Retinal pigment epithelial cell (primary cell): Measurements from ENCODE around the gene PICALM.

ENCODE experiments used
- DNase-seq: peaks from one replicate; pipeline ENCODE4 v3.0.0-alpha.2; 2010; ENCODE audit warnings: low read depth
- H3K4me3 ChIP-seq: 2 replicates; pipeline ENCODE4 v1.5.1; 2011; ENCODE audit warnings: mild to moderate bottlenecking, low read length, control low read depth, moderate library complexity
- TF ChIP-seq, protein P1 (sequence below): conservative IDR thresholded peaks from 2 replicates; pipeline ENCODE4 v1.5.1; 2011; ENCODE audit warnings: low read depth, low read length, control low read depth, inconsistent platforms

PICALM gene, protein sequence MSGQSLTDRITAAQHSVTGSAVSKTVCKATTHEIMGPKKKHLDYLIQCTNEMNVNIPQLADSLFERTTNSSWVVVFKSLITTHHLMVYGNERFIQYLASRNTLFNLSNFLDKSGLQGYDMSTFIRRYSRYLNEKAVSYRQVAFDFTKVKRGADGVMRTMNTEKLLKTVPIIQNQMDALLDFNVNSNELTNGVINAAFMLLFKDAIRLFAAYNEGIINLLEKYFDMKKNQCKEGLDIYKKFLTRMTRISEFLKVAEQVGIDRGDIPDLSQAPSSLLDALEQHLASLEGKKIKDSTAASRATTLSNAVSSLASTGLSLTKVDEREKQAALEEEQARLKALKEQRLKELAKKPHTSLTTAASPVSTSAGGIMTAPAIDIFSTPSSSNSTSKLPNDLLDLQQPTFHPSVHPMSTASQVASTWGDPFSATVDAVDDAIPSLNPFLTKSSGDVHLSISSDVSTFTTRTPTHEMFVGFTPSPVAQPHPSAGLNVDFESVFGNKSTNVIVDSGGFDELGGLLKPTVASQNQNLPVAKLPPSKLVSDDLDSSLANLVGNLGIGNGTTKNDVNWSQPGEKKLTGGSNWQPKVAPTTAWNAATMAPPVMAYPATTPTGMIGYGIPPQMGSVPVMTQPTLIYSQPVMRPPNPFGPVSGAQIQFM

DNA sequence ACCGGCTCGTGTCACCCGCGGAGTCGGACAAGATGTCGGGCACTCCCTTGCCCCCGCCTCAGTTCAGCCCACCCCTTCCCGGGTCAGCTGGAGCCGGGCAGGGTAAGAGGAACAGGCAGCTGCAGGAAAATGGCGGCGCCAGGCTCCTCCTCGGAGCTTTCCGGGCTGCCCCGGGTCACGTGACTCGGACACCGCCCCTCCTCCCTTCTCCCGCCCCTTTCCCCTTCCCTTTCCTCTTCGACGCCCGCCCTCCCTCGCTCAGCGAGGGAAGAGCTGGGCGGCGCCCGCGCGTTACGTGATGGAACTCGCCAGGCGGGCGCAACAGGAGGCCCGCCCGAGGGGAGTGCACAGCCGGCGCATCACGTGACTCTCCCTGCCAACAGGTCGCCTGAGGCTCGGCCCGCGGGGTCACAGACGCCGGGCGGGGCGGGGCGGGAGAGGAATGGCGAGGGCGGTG lies at the start of gene PICALM:
TSS of gene PICALM (minus strand) at position 134 of the 457 bp plus-strand sequence. CDS start 304 bp downstream, outside the sequence.
- H3K4me3 ChIP-seq: peak within 1 kb of the TSS; percentile 86
- TF ChIP-seq, protein P1, sequence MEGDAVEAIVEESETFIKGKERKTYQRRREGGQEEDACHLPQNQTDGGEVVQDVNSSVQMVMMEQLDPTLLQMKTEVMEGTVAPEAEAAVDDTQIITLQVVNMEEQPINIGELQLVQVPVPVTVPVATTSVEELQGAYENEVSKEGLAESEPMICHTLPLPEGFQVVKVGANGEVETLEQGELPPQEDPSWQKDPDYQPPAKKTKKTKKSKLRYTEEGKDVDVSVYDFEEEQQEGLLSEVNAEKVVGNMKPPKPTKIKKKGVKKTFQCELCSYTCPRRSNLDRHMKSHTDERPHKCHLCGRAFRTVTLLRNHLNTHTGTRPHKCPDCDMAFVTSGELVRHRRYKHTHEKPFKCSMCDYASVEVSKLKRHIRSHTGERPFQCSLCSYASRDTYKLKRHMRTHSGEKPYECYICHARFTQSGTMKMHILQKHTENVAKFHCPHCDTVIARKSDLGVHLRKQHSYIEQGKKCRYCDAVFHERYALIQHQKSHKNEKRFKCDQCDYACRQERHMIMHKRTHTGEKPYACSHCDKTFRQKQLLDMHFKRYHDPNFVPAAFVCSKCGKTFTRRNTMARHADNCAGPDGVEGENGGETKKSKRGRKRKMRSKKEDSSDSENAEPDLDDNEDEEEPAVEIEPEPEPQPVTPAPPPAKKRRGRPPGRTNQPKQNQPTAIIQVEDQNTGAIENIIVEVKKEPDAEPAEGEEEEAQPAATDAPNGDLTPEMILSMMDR: no peak
- peak; percentile 96 for DNase-seq

DNA sequence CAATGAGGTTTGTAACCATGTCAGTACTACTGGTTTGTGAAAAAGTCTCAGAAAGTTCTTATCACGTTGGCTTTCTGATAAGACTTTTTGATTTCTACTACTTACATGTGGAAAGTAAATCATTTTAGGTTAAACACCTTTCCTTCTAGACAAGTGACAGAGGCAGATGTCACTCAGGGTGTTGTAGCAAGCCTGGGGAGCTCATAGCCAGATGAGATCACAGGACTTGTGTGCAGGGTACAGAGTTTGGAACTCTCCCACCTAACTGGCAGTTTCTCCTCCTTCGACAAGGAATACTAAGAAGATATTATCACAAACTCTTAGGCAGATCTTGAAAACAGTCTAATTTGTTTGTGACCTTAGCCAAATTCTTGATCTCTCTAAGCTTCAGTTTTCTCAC lies 49.4 kb upstream of the PICALM start:
- TF ChIP-seq, protein P1: no peak

DNA sequence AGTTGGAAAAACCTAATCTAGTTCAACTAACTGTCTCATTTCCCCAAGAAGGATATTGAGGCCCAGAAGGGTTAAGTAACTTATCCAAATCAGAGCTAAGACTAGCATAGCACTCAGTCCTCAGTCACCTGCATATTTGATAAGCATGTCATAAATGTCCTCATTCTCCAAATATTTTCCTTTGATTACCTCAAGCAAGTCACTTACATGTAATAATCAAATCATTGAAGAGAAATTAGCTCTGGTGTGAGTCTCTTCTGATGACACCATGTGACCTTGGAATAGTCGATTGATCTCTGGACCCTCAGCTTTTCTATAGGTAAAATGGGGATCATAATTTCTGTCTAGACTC lies 48.8 kb upstream of the PICALM start:
- H3K4me3 ChIP-seq: no peak overlapping the region
- TF ChIP-seq, protein P1: no peak
- DNase-seq: no peak

More for the DNA sequence above, 49.4 kb upstream of the PICALM start:
- no peak overlapping the region for H3K4me3 ChIP-seq
- no peak for DNase-seq

DNA sequence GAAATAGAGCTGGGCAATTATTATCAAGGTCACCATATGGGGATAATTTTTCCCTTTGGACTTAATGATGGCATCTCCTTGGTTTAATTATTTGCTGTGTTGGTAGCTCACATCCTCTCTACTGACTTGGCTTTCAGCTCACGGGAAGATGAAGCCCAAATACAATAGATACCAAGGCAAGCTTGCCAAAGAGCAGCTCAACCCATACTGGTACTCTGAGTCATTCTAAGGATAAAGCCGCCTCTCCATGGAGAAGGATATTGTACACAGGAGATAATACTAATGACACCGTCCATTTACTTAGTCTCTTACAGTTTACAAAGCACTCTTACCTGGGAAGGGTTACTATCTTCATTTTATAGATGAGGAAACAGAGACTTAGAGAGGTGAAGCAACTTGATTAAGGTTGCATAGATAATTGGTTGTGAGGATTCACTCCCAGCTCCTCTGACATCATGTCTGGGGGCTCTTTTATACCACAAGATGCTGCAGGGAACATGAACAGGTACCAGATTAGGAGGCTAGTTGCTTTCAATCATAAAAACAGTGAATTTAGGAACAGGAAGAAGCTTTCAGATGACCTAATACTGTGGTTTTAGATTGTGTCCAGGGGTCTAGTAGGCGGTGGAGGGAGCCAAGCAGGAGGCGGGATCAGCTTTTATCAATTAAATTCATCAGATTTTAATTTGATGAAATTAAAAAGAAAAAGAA lies 48.3 kb upstream of the PICALM start:
- TF ChIP-seq, protein P1: no peak
- DNase-seq: no peak
- H3K4me3 ChIP-seq: no peak overlapping the region

DNA sequence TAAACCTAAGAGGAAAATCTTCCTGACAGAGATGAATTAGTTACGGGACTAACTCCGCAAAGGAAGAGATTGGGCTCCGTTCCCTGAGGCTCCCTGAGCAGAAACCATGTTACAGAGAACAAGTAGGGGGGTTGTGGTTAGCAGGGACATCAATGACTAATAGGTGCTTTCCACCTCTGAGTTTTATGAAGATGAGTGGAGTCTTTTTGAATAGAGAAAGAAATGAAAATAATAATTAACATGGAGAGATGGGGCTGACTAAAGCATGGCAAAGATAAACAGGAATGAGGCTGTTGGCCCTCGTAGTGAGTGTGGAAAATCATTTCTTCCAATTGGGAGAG lies 47.5 kb upstream of the PICALM start:
- no peak overlapping the region for H3K4me3 ChIP-seq
- TF ChIP-seq, protein P1: no peak
- no peak for DNase-seq

DNA sequence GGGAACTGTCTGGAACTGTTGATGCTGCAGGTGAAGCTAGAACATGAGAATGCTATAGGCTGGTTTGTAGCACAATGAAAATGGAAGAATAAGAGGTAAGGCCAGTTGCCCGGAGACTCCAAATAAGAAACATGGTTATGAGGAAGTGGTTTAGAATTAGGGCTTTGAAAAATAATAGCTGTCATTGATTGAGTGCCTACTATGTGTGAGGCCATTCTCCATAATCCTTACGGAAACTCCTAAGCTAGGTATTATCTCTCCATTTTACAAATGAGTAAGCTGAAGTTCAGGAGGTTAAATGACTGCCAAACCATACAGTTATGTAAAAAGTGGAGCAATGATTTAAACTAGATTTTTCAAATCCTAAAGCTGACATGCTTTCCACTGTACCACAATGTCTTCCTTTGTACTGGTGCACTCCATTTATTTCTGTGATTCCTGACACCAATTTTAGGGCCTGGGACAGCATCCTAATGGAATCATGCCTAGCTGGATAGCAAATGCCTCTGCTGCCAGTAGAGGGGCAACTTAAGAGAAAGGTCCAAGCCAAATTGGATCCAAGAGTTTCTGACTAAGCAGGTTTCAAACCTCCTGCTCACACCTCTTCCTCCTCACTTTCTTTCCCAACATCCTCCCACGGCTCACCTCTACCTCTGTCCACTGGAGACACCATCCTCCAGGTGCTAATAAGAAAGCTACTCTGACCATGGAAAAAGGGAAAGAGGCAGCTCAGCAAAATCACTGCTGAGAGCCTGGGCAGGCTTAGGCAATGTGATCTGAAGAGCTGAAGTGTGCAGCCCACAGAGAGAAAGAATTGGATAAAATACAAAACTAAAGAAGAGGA lies 46.9 kb upstream of the PICALM start:
- no peak for DNase-seq
- H3K4me3 ChIP-seq: no peak overlapping the region
- TF ChIP-seq, protein P1: no peak
